MM.1S (cell line): ENCODE results near the gene TMC4.

ENCODE experiments used
- CTCF ChIP-seq: fragments of 300-600 bp; sonication (generic); IDR thresholded peaks from 2 replicates; pipeline ENCODE4 v1.5.1; 2016; ENCODE audit warnings: antibody characterized with exemption, low read length, mixed read lengths
- EZH2 ChIP-seq: fragments of 300-600 bp; sonication (generic); optimal IDR thresholded peaks from 2 replicates; pipeline ENCODE3; 2017; ENCODE audit warnings: low read depth, mild to moderate bottlenecking, antibody characterized with exemption, low read length, mixed read lengths

DNA sequence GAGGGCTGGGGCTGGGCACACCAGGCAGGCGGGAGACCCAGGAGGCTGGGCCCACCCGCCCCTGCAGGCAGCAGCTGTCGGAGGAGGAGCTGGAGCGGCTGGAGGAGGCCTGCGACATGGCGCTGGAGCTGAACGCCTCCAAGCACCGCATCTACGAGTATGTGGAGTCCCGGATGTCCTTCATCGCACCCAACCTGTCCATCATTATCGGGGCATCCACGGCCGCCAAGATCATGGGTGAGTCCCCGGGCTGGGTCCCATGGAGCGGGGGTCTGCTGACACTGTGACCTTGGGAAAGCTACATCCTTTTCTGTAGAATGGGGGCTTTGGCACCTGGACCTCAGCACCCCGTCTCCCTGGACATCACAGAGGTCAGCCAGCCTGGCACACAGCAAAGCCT, 49.3 kb downstream of the TMC4 start:
- TF ChIP-seq EZH2: no peak
- no peak for TF ChIP-seq CTCF
